ENCODE results near the gene TMEM245. TPM values are rescaled to one million over a fixed set of nuclear protein-coding genes. Genes with fewer than 3 reads are reported as not detected.
A peak's percentile ranks its signal among the peaks of the same experiment; 100 is the strongest.

Gene TMEM245
- total and polyA plus RNA-seq, 2 of the 13 experiments (the other 11 are each of a cell fraction or from before 2014, with no cell fraction given): 53.5 to 55.4 TPM

GRCh38 chr9:109122726-109123621 is 3.2 kb upstream of the TMEM245 start (continued):
- peak; percentile 17; the same call in 1 of the 2 replicates for TF ChIP-seq TARDBP (CRISPR knock-in tag; IDR thresholded peaks at IDR 0.05)
- no peak for TF ChIP-seq RNF219 (CRISPR knock-in tag; IDR thresholded peaks at IDR 0.05)
- no peak for TF ChIP-seq ZNF350 (CRISPR knock-in tag; IDR thresholded peaks at IDR 0.05; ENCODE audit: borderline replicate concordance, low read depth)
- no peak for TF ChIP-seq NONO (IDR thresholded peaks at IDR 0.05)
- no peak for TF ChIP-seq NONO (CRISPR knock-in tag; conservative IDR thresholded peaks at IDR 0.05)
- no peak for TF ChIP-seq CCDC6 (CRISPR knock-in tag; IDR thresholded peaks at IDR 0.05)
- TF ChIP-seq CEBPB (IDR thresholded peaks at IDR 0.05; ENCODE audit: borderline replicate concordance, low read depth, low read length): peak; percentile 88
- TF ChIP-seq BCL3 (CRISPR knock-in tag; IDR thresholded peaks at IDR 0.05): 0 out of 2 replicates have a peak, but pooled peaks have one; percentile 44
- TF ChIP-seq NR2F6 (IDR thresholded peaks at IDR 0.05): no peak
- TF ChIP-seq NR2F6 (CRISPR knock-in tag; IDR thresholded peaks at IDR 0.05): no peak
- no peak for TF ChIP-seq CSRNP2 (CRISPR knock-in tag; conservative IDR thresholded peaks at IDR 0.05; ENCODE audit: low read depth)
- peak; percentile 31; the same call in 1 of the 2 replicates for TF ChIP-seq LCORL (IDR thresholded peaks at IDR 0.05)
- TF ChIP-seq LCORL (CRISPR knock-in tag; IDR thresholded peaks at IDR 0.05): peak; percentile 60; the same call in 1 of the 2 replicates
- peak; percentile 68 for TF ChIP-seq ZNF629 (CRISPR knock-in tag; conservative IDR thresholded peaks at IDR 0.05)
- TF ChIP-seq CEBPG (CRISPR knock-in tag; IDR thresholded peaks at IDR 0.05): peak; percentile 93
- no peak for TF ChIP-seq FOXP1 (IDR thresholded peaks at IDR 0.05)
- no peak for TF ChIP-seq FOXP1 (CRISPR knock-in tag; IDR thresholded peaks at IDR 0.05)
- TF ChIP-seq NFE2 (CRISPR knock-in tag; IDR thresholded peaks at IDR 0.05): 0 out of 2 replicates have a peak, but pooled peaks have one; percentile 67
- peak; percentile 43; the same call in 1 of the 2 replicates for TF ChIP-seq HNF1B (CRISPR knock-in tag; IDR thresholded peaks at IDR 0.05)
- peak; percentile 19; the same call in 1 of the 2 replicates for TF ChIP-seq TEF (CRISPR knock-in tag; IDR thresholded peaks at IDR 0.05)
- no peak for TF ChIP-seq BRCA1 (CRISPR knock-in tag; IDR thresholded peaks at IDR 0.05)
- TF ChIP-seq ZNF3 (CRISPR knock-in tag; IDR thresholded peaks at IDR 0.05): no peak
- no peak for TF ChIP-seq FOXO4 (CRISPR knock-in tag; conservative IDR thresholded peaks at IDR 0.05)

Data from HepG2 (cell line).